Measurements from ENCODE around the gene NOL3.

The NOL3 gene

GRCh38 chr16:67155295-67156142, 14.8 kb upstream of the NOL3 start:
- peak; percentile 48 to 52 for ATAC-seq

DNA sequence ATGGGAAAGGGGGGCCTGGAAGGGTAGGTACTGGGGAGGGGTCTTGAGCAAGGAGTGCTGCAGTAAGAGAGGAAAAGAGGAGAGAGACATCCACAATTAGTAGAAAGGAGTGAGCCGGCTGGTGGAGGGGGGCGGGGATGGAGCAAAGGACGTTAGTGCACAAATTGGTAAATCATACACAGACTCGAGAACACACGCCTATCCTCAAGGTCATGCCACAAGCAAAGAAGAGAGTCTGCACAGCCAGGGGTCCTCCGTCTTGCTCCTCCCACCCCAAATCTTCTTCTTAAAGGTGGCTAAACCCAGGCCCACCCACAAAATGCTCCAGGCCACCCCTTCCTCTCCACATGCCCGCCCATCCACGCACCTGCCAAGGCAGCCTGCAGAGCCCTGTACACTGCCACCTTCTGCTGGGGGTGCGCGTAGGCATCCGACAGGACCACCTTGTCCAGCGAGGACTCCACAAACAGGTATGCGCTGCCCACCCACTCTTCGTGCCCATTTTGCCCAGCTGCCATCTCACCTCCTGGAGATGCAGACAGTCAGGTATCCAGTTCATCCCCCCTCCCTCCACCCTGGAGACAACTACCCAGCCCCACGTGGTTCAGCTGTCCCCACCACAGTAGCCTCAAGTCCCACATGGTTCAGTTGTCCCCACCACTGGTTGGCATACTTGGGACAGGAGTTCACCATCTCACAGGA, 14.0 kb upstream of the NOL3 start:
- ATAC-seq = no peak

- no peak for ATAC-seq
These were observed 13.1 kb upstream of the NOL3 start for GRCh38 chr16:67157106-67157748.

- ATAC-seq = no peak
These were observed 12.3 kb upstream of the NOL3 start for GRCh38 chr16:67157892-67158635.

GRCh38 chr16:67158637-67159600, 11.4 kb upstream of the NOL3 start:
- peak; percentile 36 to 42 for ATAC-seq

GRCh38 chr16:67161595-67162058, 8.7 kb upstream of the NOL3 start:
- no peak for ATAC-seq

DNA sequence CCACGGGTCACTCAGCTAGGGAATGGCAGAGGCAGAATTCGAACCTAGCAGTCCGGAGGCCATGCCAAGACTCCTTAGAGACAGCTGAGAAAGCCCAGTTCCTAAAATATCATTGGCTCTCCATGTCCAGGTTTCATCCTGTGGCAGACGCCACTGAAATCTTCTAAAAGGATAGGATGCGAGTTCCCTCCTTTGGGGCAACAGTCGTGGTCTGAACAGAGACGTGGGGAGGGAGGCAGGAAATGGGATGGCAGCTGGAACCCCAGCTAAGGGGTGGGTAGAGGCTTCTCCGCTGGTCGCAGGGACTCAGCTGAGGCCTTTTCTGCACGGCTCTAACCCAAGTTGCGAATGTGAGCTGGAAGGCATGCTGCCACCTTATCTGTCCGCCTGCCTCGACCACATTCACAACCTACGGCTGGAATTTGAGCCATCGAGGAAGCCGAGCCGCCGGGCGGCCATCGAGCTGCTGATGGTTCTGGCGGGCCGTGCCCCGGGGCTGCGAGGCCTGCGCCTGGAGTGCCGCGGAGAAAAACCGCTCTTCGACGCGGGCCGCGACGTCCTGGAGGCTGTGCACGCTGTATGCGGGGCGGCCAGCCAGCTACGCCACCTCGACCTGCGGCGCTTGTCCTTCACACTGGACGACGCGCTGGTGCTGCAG, 7.7 kb upstream of the NOL3 start:
- ATAC-seq = no peak

- no peak for ATAC-seq
These were observed 7.0 kb upstream of the NOL3 start for GRCh38 chr16:67163164-67163998.

DNA sequence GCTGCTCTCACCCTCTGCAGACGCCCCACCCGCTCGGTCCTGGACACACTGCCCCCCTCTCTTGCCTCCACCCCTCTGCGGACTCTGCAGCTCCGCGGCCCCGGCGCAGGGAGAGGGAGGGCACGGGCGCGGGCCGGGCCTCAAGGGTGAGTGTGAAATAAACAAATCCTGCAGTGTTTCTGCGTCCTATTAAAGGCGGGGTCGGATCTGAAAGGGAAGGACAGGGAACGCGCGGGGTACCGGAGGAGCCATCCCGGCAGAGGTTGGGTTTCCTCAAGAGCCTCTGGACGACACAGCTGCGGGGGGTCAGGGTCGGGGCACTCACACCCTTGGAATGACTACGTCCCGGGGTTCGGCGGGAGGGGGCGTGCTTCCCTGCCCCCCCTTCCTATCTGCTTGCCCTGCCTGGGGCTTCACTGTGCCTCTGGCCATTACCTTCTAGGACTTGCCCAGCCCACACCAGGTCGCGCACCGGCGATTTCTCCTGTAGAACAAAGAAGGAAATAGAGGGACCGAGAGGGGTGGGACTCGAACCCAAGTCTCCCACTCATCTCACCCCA, 6.3 kb upstream of the NOL3 start:
- ATAC-seq = no peak

GRCh38 chr16:67164599-67165061, 5.7 kb upstream of the NOL3 start, which contains the start of gene HSF4:
HSF4 (plus strand) TSS chr16:67164745; CDS start chr16:67164812, 67 bp downstream.
- no peak for ATAC-seq

GRCh38 chr16:67165121-67166078, 4.9 kb upstream of the NOL3 start:
- no peak for ATAC-seq

- ATAC-seq = no peak
These were observed 4.2 kb upstream of the NOL3 start for GRCh38 chr16:67166110-67166547.

- no peak for ATAC-seq
These were observed 3.7 kb upstream of the NOL3 start for GRCh38 chr16:67166598-67167168.

- no peak for ATAC-seq
These were observed 2.8 kb upstream of the NOL3 start for GRCh38 chr16:67167588-67167987.

GRCh38 chr16:67169011-67169451, 1.3 kb upstream of the NOL3 start:
- no peak for ATAC-seq

DNA sequence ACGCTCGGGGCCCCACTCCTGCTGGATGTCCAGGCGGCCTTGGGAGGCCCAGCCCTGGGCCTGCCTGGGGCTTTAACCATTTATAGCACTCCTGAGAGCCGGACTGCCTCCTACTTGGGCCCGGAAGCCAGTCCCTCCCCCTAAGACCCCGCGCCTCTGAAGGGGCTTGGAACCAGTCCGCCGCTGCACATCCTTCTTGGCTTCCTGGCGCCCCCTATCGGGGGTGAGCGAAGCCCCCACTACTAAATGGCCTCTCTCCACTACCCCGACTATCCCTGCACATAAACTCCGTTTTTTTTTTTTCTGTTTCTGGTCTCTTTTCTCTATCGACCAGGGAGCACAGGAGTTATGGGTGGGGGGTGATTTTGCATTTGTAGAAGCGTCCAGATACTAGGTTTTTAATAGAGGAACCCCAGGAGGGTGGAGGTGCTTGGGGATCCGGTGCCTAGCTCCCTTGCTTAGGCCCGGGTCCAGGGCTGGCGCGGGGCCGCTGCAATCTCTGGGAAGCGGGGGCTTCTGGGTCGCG, 633 bp upstream of the NOL3 start:
- ATAC-seq = no peak

DNA sequence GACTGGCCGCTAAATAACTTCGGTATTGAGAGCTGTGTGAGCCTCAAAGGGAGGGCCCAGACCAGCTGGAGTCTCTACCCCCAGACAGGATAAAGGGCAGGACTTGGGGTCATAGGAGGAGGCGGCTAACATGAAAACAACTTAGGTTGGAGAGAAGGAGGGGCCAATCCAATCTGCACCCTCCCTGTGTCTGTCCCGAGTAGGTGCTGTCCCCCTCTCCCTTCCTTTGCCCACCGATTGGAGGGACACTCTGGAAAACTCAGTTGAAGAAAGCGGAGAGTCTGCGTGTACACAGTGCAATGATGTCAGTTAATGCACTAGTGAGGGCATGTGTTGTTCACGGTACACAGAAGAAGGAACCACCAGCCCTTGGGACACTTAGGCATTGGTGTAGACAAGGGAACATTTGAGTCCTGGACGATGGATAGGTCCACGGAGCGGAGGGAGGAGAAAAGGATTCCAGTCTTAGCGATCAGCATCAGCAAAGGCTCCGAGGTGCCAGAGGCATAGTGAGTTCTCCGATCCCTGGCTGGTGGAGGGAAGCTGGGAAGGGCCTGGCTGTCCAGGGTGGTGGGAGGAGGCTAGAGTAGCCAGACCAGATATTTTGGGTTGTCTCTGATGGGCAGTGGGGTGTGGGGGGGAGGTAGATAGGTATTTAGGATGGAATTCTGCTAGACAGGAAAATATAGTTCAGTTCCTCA, 761 bp downstream of the NOL3 start:
- no peak for ATAC-seq

Data from activated CD4-positive, CD25-positive, alpha-beta regulatory T cell treated with anti-CD3 and anti-CD28 coated beads, Interleukin-2, amount 50 U/mL, for 24 hours (primary cell).